Peyer's patch (tissue), 4 donors: Measurements from ENCODE around the gene PKIG. TPM values are rescaled to one million over a fixed set of nuclear protein-coding genes. Genes with fewer than 3 reads are reported as not detected.

Source experiments
- total RNA-seq, 4 donors: library from RNA; depleted of rRNA; stranded (reverse); fragments of >200 nt; gene quantifications; one replicate each; pipeline ENCODE4 v1.1.0, GENCODE V29; 2016

The PKIG gene
- total RNA-seq, 4 donors from 2014 or later, result 27.9 to 60.2 (median 28.3) TPM

Other genes starting within 250 kb of the PKIG start
- gene R3HDML, start 245.5 kb upstream of the PKIG start, total RNA-seq, result not detected
- gene HNF4A, start 226.9 kb upstream of the PKIG start, total RNA-seq, result 100 to 1,000 TPM in 3 of 4 donors, 10 to 100 TPM in 1; 76.7 to 346 (median 308) TPM
- 10 to 100 TPM in 1 of 4 donors, 1 to 10 TPM in 3; 6.0 to 30.5 (median 8.9) TPM for gene TTPAL, start 106.7 kb upstream of the PKIG start, total RNA-seq
- gene SERINC3, start 60.5 kb upstream of the PKIG start, total RNA-seq, result 10 to 100 TPM; 24.8 to 70.0 (median 54.2) TPM
- 10 to 100 TPM in 1 of 4 donors, 1 to 10 TPM in 3; 1.6 to 25.6 (median 5.0) TPM for gene ADA, start 69.1 kb downstream of the PKIG start, total RNA-seq
- 10 to 100 TPM in 2 of 4 donors, 1 to 10 TPM in 2; 5.8 to 32.2 (median 11.2) TPM for gene CCN5, start 132.8 kb downstream of the PKIG start, total RNA-seq
- gene KCNK15, start 163.3 kb downstream of the PKIG start, total RNA-seq, result under 1 TPM in 1 of 4 donors, not detected in 3; 0.54 TPM
- under 1 TPM in 2 of 4 donors, not detected in 2; 0.13 to 0.18 TPM for gene RIMS4, start 228.0 kb downstream of the PKIG start, total RNA-seq